ENCODE data around the gene TRIM44.
"Not testable (repeated sequence)": the region's sequence is repeated elsewhere in the genome, so short reads cannot be mapped to it uniquely, and the experiment has no call there.

Gene TRIM44

GRCh38 chr11:35664977-35665441, 2.4 kb downstream of the TRIM44 start:
- TF ChIP-seq CTCF (IDR thresholded peaks at IDR 0.05; ENCODE audit: insufficient read depth, low read length, poor library complexity, severe bottlenecking) (no peak), EZH2phosphoT487 (conservative IDR thresholded peaks at IDR 0.05; ENCODE audit: low read length) (no peak)
- H3K27me3 ChIP-seq (ENCODE audit: low read length): no peaks in the 10 kb centered on the region
- no peaks in the 10 kb centered on the region for H3K79me2 ChIP-seq (ENCODE audit: insufficient read depth, low read length)
- H3K27ac ChIP-seq (ENCODE audit: low read depth, low read length): no peak overlapping the region
- H3K9me2 ChIP-seq (replicated peaks; ENCODE audit: insufficient read depth, low read length): no peaks in the 10 kb centered on the region
- no peaks in the 10 kb centered on the region for H4K20me1 ChIP-seq (ENCODE audit: low read depth, low read length)
- no peaks in the 10 kb centered on the region for H3K9me3 ChIP-seq (ENCODE audit: insufficient read depth, low read length)
- H3K9ac ChIP-seq (ENCODE audit: low read length): no peak overlapping the region
- no peak overlapping the region for H3K4me3 ChIP-seq (ENCODE audit: insufficient read depth, low read length, poor library complexity, severe bottlenecking)
- no peaks in the 10 kb centered on the region for H3K36me3 ChIP-seq (ENCODE audit: low read length)
- H2AFZ ChIP-seq (ENCODE audit: low read depth, low read length, severe bottlenecking): no peak overlapping the region
- H3F3A ChIP-seq (ENCODE audit: insufficient read depth): no peaks in the 10 kb centered on the region
- H3K4me2 ChIP-seq (ENCODE audit: low read depth, low read length, poor library complexity, severe bottlenecking): no peak overlapping the region

DNA sequence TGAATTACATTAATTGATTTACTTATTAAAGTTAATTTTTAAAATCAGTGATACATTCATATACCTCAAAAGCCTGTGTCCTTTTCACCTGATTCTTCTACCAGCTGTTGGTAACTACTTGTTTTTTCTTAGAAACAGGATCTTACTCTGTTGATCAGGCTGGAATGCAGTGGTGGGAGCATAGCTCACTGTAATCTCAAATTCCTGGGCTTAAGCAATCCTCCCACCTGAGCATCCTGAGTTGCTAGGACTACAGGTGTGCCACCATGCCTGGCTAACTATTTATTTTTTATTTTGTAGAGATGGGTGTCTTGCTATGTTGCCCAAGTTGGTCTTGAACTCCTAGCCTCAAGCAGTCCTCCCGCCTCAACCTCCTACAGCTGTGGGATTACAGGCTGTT, 4.7 kb downstream of the TRIM44 start:
- no peak overlapping the region for H3K27ac ChIP-seq (ENCODE audit: low read depth, low read length)
- no peak overlapping the region for H2AFZ ChIP-seq (ENCODE audit: low read depth, low read length, severe bottlenecking)
- TF ChIP-seq EZH2phosphoT487 (conservative IDR thresholded peaks at IDR 0.05; ENCODE audit: low read length) (no peak), CTCF (IDR thresholded peaks at IDR 0.05; ENCODE audit: insufficient read depth, low read length, poor library complexity, severe bottlenecking) (no peak)
- no peak overlapping the region for H3K9ac ChIP-seq (ENCODE audit: low read length)
- no peaks in the 10 kb centered on the region for H3K79me2 ChIP-seq (ENCODE audit: insufficient read depth, low read length)
- no peaks in the 10 kb centered on the region for H4K20me1 ChIP-seq (ENCODE audit: low read depth, low read length)
- no peak overlapping the region for H3K4me2 ChIP-seq (ENCODE audit: low read depth, low read length, poor library complexity, severe bottlenecking)
- H3K27me3 ChIP-seq (ENCODE audit: low read length): no peaks in the 10 kb centered on the region
- no peaks in the 10 kb centered on the region for H3F3A ChIP-seq (ENCODE audit: insufficient read depth)
- no peak overlapping the region for H3K4me3 ChIP-seq (ENCODE audit: insufficient read depth, low read length, poor library complexity, severe bottlenecking)
- no peaks in the 10 kb centered on the region for H3K9me2 ChIP-seq (replicated peaks; ENCODE audit: insufficient read depth, low read length)
- H3K9me3 ChIP-seq (ENCODE audit: insufficient read depth, low read length): no peaks in the 10 kb centered on the region
- no peaks in the 10 kb centered on the region for H3K36me3 ChIP-seq (ENCODE audit: low read length)

- not testable (repeated sequence) for H3K36me3 ChIP-seq (ENCODE audit: low read length); H3K9me3 ChIP-seq (ENCODE audit: insufficient read depth, low read length); H2AFZ ChIP-seq (ENCODE audit: low read depth, low read length, severe bottlenecking); H3K27me3 ChIP-seq (ENCODE audit: low read length); H3K27ac ChIP-seq (ENCODE audit: low read depth, low read length); H3K4me2 ChIP-seq (ENCODE audit: low read depth, low read length, poor library complexity, severe bottlenecking); H3F3A ChIP-seq (ENCODE audit: insufficient read depth); H3K4me3 ChIP-seq (ENCODE audit: insufficient read depth, low read length, poor library complexity, severe bottlenecking); H4K20me1 ChIP-seq (ENCODE audit: low read depth, low read length); H3K79me2 ChIP-seq (ENCODE audit: insufficient read depth, low read length); H3K9ac ChIP-seq (ENCODE audit: low read length); H3K9me2 ChIP-seq (replicated peaks; ENCODE audit: insufficient read depth, low read length)
These were observed 5.8 kb downstream of the TRIM44 start for GRCh38 chr11:35668350-35668749.

GRCh38 chr11:35671396-35672127, 9.0 kb downstream of the TRIM44 start:
- no peaks in the 10 kb centered on the region for H3K36me3 ChIP-seq (ENCODE audit: low read length)
- H3F3A ChIP-seq (ENCODE audit: insufficient read depth): no peaks in the 10 kb centered on the region
- no peaks in the 10 kb centered on the region for H3K27me3 ChIP-seq (ENCODE audit: low read length)
- no peaks in the 10 kb centered on the region for H3K79me2 ChIP-seq (ENCODE audit: insufficient read depth, low read length)
- no peak for TF ChIP-seq EZH2phosphoT487 (conservative IDR thresholded peaks at IDR 0.05; ENCODE audit: low read length)
- TF ChIP-seq CTCF (IDR thresholded peaks at IDR 0.05; ENCODE audit: insufficient read depth, low read length, poor library complexity, severe bottlenecking): no peak
- no peak overlapping the region for H3K9ac ChIP-seq (ENCODE audit: low read length)
- no peaks in the 10 kb centered on the region for H3K9me2 ChIP-seq (replicated peaks; ENCODE audit: insufficient read depth, low read length)
- no peak overlapping the region for H3K4me3 ChIP-seq (ENCODE audit: insufficient read depth, low read length, poor library complexity, severe bottlenecking)
- H3K27ac ChIP-seq (ENCODE audit: low read depth, low read length): no peak overlapping the region
- H4K20me1 ChIP-seq (ENCODE audit: low read depth, low read length): no peaks in the 10 kb centered on the region
- H2AFZ ChIP-seq (ENCODE audit: low read depth, low read length, severe bottlenecking): no peak overlapping the region
- H3K4me2 ChIP-seq (ENCODE audit: low read depth, low read length, poor library complexity, severe bottlenecking): no peak overlapping the region
- H3K9me3 ChIP-seq (ENCODE audit: insufficient read depth, low read length): no peaks in the 10 kb centered on the region

Data from SU-DHL-6 (cell line).